VCaP (cell line): ENCODE measurements around the gene OPA3.

Source experiments
- H3K27ac ChIP-seq: fragments of 450-650 bp; 2 replicates; pipeline ENCODE4 v1.5.1; 2017
- TF ChIP-seq, protein P1 (sequence below): fragments of 450-650 bp; conservative IDR thresholded peaks from 2 replicates; pipeline ENCODE4 v1.5.1; 2017; ENCODE audit warnings: mild to moderate bottlenecking, moderate library complexity

Gene OPA3

DNA sequence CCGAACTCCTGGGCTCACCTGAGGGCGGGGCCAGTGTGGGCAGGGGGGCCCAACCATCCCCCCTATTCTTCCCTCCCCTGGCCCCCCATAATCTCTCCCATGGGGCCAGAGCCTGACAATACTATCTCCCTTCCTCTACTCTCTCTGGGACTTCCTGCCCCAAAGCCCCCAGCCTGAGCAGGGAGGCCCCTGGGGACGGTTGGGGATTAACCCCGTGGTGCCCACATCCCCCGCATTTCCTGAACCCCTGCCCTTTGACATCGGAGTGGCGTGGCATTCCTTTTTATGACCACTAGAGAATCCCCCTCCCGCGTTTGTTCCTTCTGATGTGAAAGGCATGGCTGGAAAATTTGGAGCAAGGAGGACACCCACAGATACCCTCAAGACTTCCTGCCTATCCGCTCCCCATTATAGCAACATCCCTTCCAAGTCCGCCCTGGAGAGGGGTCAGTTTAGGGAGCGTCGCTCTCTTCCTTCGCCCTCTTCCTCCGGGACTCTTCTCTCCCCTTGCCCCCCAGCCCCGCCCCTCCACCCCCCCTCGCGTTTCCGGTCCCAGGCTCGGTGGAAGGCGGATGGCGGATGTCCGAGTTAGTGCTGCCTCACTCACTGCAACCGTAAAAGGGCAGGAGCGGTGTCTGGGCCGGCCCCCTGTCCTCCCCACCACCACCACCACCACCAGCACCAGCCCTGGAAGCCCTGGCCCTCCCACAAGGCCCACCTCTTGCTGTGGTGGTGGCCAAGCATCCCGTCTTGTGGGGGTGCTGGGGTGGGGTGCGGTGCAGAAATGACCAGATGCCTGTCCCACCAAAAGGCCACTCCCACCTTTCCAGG, 75.5 kb downstream of the OPA3 start:
- TF ChIP-seq, protein P1, sequence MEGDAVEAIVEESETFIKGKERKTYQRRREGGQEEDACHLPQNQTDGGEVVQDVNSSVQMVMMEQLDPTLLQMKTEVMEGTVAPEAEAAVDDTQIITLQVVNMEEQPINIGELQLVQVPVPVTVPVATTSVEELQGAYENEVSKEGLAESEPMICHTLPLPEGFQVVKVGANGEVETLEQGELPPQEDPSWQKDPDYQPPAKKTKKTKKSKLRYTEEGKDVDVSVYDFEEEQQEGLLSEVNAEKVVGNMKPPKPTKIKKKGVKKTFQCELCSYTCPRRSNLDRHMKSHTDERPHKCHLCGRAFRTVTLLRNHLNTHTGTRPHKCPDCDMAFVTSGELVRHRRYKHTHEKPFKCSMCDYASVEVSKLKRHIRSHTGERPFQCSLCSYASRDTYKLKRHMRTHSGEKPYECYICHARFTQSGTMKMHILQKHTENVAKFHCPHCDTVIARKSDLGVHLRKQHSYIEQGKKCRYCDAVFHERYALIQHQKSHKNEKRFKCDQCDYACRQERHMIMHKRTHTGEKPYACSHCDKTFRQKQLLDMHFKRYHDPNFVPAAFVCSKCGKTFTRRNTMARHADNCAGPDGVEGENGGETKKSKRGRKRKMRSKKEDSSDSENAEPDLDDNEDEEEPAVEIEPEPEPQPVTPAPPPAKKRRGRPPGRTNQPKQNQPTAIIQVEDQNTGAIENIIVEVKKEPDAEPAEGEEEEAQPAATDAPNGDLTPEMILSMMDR: no peak
- peak overlapping the region; percentile 80; the same call in 1 of the 2 replicates for H3K27ac ChIP-seq

DNA sequence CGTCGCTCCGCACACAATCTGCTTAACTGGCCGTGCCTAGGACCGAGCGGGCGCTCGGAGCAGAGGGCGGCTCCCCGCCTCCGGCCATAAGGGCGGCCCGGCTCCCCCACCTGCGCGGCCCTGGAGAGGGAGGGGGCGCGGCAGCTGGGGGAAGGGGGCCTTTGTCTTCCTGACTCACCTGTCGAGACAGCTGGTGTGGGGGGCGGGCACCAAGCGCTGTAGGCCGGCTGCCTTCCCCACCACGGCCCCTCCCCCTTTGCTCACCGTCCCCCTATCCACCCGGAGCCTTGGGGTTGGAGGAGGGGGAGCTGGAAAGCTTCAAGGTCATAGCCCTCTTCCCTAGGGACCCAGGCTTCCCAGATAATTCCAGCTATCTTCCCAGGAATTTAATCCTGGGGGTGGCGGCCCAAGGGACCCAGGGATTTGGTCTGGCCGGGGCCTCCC, 76.2 kb downstream of the OPA3 start:
- TF ChIP-seq, protein P1: no peak
- H3K27ac ChIP-seq: peak overlapping the region; percentile 80; the same call in 1 of the 2 replicates

DNA sequence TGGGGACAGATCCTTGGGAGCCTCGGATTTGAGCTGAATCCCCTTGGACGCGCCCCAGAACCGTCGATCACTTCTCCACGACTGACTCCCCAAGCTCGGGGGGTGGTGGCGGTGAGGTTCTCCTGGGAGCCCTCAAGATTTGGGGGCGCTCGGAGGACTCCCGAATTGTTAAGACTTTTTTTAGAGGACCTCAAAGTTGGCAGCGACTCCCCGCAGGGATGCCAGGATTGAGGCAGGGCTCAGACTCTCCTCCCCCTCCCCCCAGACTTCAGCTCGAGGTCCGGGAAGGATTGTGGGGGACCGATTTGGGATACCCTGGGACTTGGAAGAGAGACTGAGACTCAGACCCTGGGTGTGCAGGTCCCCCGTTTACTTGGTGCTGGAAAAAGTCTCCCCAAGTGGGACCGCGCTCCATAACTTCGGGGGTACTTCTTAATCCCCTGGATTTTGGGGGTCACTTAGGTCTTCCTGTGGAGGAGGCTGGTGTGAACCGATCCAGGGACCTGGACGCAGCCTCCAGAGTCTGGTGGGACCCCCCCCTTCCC, 76.7 kb downstream of the OPA3 start:
- H3K27ac ChIP-seq: peak overlapping the region; percentile 80; the same call in 1 of the 2 replicates
- TF ChIP-seq, protein P1: no peak

DNA sequence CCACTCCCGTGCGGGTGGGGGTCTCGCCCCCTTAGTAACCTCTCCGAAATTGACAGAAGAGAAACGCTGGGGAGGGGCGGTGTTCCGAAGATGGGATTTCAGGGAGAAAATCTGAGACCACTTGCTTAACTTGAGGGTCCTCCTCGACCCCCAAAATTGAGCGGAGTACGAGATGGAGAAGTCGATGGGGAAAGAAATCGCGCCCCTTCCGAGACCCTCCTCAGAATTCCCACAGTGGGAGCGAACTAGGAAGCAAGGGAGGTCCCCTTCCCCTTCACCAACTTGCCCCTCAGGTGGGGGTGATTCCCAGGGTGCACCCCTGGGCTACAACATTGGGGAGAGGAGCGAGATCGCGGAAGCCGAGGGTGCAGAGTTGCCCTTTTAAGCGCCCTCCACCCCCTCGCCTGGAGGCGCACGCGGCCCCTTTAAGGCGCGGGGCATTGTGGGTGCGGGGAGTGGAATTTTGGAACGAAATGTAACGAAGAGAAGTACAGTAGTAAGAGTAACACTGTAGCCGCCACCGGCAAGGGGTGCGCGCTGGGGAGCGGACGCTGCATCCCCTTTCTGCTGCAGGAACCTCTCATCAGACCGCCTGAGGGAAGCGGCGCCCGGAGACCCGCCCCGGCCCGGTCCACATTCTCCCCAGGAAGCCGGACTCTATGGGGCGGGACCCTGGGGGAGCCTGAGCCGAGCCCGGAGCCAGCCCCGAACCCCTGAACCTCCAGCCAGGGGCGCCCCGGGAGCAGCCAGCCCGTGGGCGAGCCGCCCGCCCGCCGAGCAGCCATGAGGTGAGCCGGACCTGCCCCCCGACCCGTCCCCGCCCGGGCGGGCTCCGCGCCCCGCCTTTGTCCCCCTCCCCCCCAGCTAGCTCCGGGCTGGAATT, 77.4 kb downstream of the OPA3 start, which contains the start of gene VASP:
Gene VASP (plus strand): TSS at position 491 of the 883 bp plus-strand sequence. CDS start 293 bp downstream, at position 784.
- peak within 1 kb of the TSS; percentile 80 for H3K27ac ChIP-seq
- TF ChIP-seq, protein P1: no peak

DNA sequence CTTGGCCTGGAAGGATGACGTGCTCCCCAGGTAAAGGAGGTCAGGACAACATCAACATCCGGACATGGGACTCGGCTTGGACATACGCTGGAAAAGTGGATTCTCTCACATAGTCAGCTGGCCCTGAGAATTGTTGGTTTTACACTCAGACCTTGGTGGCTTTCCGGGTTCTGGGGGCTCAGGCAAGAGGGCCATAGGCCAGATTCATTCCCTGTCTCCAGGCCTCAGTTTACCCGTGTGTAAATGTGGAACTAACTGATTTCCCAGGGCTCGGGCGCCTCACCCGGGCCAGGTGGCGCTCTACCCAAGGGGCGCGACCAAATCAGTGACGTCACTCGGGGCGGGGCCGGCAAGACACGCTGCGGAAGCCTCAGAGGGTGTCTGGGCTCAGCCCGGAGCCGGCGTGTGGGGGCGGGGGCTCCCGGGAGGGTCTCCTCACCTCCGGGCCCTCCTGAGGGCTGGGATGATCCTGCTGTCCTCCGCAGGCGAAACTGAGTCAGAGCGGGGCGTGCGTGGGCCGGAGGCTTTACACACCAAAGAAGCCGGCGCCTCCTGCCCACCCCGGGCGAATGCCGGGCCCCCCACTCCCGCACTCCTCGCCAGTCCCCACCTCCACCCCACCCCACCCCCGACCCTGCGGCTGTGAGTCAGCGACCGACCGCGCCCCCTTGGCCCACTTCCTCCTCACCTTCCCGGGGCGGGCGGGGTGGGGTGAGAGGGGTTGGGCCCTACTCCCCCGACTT, 78.2 kb downstream of the OPA3 start:
- TF ChIP-seq, protein P1: peak; percentile 73

DNA sequence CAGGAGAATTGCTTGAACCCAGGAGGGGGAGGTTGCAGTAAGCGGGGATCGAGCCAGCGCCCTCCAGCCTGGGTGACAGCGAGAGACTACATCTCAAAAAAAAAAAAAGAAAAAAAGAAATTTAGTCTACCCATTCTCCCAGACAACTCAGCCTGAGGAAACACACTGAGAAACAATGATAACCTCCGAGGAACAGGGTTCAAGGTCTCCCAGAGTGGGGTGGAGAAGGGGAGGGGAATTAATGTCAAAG, 78.7 kb downstream of the OPA3 start:
- H3K27ac ChIP-seq: peak overlapping the region; percentile 80
- TF ChIP-seq, protein P1: no peak

More for the DNA sequence above, 78.2 kb downstream of the OPA3 start:
- H3K27ac ChIP-seq: peak overlapping the region; percentile 80
